ENCODE results near the gene EVI5. TPM values are rescaled to one million over a fixed set of nuclear protein-coding genes. Genes with fewer than 3 reads are reported as not detected.

Gene EVI5
- total RNA-seq = 10.3 TPM

DNA sequence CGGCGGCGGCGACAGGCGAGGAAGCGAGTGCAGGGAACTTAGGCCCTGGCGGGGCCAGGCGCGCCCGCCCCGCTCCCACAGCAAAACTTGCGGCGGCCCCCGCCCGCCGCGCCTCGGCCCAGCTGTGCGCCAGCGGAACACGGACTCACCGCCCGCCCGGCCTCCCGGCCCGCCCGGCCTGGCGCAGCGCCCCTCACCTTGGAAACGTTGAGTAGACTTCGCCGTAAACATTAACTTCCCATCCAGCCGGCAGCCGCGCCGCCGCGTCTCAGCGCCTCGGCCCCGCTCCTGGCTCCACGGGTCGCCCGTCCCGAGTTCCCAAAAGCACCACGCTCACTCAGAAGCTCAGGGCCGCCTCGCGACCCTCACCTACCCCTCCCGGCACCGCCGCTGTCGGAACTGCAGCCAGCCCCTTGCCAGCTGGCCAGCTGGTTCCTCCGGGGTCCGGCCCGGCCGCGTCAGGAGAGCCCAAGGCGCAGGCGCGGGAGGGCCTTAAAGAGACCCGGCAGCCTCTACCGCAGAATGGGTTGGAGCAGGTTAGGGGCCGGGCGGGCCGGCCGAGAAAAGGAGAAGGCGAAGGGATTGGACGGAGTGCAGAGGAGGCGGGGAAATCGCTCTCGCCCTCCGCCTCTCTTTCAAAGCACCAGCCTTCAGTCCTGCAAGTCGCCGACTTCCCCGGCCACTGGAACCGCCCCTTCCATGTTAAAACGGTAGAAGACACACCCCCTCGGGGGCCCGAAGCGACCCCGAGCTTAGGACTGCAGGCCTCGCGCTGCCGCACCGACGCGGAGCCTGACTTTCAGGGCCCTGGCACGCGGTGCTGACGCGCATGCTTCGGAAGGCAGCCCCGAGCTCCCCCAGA is at the start of gene EVI5:
Gene EVI5, minus strand, starts transcription at position 470 of the 862 bp plus-strand sequence. CDS start 48,562 bp downstream, outside the sequence.
- ATAC-seq = peak; percentile 99

DNA sequence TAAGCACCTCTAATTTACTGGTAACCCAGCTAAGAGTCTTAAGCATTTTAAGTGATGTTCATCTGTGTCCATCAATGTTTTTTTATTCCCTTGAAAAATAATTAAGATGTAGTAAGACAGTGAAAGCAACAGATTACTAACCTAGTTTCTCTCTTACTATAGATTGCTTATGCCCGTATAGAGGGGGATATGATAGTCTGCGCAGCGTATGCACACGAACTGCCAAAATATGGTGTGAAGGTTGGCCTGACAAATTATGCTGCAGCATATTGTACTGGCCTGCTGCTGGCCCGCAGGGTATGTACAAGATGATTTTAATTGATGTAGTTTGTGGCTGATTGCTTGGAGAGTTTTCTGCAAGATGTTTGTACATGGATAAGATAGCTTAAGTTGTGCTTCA is 49.7 kb upstream of the EVI5 start:
- ATAC-seq = no peak

DNA sequence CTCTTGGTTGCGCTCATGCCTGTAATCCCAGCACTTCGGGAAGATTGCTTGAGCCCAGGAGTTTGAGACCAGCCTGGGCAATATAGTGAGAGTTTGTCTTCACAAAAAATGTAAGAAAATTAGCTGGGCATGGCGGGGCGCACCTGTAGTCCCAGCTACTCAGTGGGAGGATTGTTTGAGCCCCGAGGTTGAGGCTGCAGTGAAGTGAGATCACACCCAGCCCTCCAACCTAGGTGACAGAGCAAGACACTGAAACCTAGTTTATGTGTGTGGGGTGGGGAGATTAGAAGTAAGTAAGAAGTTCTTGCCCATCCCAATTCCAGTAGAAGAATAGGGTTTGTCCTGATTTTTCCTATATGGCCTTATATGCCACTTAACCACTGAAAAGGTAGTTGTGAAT is 48.9 kb upstream of the EVI5 start:
- ATAC-seq = no peak

DNA sequence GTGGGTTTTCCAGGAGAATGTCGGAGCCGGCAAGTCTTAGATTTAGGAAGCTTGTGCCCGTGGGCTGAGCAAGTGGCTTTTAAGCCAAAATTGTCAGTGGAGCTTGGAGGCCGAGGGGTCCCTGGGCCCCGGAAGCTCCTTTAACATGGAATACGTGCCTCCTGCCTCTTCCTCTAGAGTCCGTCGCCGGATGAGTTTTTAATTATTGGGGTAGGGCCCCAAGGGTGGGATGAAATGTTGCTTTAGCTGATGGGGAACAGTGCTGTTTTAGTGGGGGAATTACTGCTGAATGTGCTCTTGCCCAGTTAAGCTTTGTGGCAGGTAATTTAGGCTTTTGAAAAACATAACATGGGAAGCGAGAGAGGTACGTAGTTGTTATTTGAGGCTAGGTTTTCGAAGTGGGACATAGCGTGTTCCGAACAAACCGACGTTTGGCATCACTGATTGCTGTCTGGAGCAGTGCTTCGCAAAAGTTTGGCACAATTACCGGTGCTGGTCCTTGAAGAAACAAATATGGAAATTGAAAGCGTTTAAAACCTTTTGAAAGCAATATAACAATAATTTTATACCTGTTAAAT is 47.7 kb upstream of the EVI5 start:
- ATAC-seq = peak; percentile 2

DNA sequence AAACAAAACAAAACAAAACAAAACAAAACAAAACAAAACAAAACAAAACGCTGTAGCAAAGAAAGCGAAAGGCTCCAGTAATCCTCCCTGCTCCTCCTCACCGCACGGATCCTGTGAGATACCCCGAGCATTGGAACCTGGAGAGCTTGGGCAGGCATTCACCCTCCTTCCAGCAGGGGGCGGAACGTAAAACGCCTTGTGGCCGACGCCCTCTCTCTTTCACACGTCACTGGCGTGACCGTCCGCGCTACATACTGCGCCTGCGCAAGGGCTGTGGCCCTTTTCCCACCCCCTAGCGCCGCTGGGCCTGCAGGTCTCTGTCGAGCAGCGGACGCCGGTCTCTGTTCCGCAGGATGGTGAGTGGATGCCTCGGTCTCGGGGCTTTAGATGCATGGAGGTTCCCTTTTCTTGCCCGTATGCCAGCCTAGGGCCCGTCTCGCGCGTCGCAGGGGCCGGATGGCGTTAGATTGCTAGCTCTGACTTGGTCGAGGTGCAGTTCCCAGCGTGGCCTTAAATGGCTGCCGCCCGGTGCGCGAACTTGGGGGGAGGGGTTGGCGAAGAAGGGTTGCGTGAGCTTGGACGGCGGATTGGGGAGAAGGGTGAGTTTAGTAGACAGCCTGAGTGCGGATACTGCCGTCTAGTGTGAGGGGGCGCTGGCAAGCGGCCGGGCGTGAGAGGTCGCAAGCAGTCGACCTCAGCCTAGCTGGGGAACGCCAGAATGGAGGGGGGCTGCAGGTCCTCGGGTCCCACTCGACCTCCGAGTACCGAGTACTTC is 47.0 kb upstream of the EVI5 start, which contains the start of gene RPL5:
Gene RPL5, plus strand, starts transcription at position 279 of the 775 bp plus-strand sequence. Its CDS starts 75 bp downstream, at position 354.
- peak; percentile 99 for ATAC-seq

DNA sequence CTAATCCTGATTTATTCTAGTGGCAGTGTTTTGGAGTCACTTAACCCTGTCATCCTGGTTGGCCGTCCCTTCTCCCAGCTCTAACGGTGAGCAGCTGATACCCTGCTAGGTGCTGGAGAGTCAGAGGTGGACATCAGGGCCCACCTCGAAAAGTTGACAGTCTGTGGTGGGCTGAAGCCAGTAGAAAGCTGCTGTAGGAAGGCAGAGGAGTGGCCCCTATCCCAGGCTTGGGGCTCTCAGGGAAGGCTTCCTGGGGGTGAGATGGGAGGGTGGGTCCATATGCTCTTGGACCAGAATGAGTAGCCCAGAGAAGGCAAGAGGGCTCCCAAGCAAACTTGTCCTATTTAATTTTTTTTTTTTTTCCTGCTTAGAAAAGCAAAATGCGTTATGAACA is 46.5 kb upstream of the EVI5 start:
- peak; percentile 3 for ATAC-seq

DNA sequence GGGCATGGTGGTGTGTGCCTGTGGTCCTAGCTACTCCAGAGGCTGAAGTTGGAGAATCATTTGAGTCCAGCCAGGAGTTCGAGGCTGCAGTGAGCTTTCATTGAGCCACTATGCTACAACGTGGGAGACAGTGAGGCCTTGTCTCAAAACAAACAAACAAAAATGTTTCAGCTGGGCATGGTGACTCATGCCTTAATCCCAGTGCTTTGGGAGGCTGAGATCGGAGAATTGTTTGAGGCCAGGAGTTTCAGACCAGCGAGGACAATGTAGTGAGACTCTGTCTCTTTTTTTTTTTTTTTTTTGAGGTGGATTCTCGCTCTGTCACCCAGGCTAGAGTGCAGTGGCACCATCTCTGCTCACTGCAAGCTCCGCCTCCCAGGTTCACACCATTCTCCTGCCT is 41.9 kb upstream of the EVI5 start:
- no peak for ATAC-seq

DNA sequence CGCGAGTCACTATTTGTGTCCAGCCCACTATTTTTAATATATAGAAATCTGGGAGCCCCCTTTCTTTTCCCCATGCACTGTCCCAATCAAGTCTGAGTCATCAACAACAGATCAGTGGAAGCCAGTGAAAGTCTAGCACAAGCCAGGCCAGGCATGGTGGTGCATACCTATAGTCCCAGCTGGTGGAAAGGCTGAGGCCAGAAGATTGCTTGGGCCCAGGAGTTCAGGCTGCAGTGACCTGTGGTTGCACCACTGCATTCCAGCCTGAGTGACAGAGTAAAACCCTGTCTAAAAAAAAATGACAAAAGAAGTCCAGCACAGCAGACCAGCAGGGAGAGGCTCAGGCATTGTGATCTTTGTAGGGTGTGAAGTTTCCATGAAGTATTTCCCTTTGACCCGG is 38.0 kb upstream of the EVI5 start:
- ATAC-seq = peak; percentile 79

DNA sequence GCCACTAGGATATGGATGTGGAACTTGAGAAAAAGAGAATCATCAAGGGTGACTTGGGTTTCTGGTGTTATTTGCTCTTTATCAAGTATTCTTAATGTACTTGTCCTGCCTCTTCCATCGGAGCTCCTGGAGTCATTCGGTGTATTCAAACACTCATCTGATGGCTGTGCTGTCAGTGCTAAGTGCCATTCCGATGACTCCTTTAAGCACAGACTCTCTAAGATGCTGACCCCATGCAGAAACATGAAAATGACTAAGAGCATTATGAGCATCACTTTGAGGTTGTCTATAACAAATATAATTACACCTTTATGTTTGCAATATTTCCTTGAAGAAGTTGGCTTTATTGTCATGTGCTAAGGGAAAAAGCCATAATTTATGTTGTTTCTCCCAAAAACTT is 35.6 kb upstream of the EVI5 start:
- no peak for ATAC-seq

DNA sequence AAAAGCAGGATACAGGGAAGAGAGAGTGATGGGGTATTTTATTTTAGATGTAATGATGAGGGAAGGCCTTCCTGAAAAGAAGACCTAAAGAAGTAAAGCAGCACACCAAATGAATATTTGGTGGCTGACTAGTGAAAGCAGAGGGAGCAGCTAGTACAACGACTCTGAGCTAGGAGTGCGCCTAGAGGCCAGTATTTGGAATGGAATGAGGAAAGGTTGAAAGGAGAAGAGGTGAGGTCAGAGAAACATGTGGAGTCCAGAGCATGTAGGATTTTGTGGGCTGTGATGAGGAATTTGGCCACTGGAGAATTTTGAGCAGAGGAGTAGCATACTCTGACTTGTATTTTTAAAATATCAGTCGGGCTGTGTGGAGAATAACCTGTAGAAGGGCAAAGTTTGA is 35.1 kb upstream of the EVI5 start:
- ATAC-seq = peak; percentile 66

DNA sequence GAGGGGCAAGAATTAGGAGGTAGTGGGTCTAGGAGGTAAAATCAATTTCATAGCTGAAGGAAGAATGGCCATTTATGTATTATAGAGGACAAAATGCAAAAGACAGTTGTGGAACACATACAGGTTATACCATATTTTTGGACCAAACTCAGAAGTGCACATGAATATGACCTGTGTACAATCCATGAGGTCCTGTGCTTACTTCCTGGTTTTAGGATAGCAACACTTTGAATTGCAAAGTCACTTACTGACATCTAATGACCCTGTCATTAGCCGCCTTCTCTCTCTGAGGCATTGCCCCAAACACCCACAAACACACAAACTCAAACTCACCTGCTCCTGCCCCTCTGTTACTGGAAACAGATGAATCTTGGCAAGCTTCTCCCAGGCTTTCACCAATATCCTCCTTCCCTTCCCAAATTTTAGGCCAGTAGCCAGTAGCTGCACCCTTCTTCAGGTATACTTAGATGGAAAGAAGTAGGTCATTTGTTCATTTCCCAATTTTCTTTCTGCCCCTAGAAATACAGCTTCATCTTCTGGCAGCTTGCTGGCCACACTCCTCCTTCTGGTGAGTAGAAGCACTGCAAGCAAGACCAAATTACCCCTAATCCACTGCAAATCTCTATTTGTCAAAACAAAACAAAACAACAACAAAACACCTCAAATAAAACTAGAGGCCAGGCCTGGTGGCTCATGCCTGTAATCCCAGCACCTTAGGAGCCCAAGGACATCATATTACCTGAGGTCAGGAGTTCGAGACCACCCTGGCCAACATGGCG is 33.3 kb upstream of the EVI5 start:
- no peak for ATAC-seq

DNA sequence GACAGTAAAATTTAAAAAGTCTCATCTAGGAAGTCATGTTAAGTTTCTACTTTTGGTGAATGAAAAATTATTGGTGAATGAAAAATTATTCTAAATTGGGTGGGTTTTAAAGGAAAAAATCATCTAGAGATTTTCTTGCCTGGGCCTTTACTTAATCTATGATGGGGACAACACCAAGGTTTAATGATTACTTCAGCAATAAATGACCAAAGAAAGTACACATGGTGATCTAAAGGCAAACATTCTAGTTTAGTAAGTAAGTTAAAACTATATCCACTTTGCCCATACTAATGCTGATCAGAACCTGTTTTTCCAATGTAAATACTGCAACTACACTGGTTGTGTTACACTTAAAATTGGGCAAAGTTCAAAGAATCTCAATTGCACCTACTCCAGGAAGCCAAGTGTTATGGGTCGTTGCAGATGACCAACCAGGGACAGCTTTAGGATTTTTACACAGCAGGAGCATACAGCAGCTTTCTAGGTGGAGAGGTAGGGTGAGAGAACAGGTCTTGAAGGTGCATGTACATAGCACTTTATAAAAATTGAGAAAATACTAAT is 32.3 kb upstream of the EVI5 start:
- no peak for ATAC-seq

DNA sequence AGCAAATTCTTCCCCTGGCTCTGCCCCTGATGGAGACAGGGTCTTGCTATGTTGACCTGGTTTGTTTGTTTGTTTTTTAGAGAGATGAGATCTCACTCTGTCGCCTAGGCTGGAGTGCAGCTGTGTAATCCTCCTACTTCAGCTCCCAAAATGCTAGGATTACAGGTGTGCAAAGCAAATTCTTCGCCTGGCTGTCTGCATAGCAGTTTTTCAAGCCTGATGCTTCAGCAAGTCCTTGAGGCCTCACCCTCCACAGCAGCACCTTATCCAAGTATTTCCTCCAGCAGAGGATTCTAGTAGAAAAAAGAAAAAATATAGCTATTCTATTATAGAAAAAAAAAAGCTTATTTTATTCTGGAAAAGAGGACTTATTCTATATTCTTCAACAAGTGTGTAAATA is 31.8 kb upstream of the EVI5 start:
- no peak for ATAC-seq

DNA sequence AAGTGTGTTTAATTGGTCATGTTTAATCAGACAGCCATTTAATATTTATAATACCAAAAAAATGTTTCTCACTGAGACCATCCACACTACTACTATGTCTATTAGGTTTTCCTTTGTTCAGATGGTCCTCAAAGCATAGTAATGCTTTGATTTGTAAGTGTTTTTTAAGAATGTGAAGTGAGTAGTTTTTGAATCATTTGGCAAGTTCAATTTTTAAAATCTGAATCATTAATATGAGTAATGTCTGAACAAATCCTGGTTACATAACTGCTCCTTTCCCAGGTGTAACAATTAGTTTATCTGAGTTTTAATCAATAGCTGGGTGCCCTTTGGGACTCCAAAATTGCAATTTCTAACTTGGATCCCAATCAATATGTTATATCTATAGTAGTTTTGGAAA is 23.5 kb upstream of the EVI5 start:
- no peak for ATAC-seq

DNA sequence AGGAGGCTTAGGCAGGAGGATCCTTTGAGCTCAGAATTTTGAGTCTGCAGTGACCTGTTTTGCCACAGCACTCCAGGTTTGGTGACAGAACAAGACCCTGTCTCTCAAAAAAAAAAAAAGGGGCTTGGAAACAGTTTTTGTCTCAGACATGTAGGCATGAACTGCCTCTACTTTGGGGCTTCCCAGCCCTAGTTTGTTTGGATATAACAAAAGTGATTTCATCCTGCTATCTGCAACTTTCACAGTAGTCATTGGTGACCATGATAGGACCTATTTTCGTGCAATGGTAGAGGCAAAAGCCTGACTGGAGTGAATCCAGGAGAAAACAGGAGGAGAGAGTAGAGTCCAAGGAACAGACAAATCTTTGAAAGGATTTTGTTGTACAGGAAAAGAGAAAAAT is 20.3 kb upstream of the EVI5 start:
- no peak for ATAC-seq

DNA sequence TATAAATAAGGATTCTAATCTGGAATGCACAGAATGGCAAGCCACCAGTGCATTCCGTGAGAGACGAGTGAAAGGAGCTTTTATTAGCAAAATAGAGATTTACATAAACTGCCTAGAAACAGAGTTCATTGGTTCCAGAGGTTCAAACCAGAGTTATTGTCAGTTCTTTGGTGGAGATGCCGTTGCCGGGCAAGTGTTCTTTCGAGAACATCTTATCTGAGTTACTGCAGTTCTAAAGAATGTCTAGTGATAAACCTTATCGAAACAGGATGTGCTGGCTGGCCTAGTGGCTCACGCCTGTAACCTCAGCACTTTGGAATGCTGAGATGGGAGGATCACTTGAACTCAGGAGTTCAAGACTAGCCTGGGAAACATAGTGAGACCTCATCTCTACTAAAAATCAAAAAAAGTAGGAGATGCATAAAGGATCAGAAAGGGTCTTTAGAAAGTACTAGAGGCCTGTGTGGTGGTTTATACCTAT is 19.9 kb upstream of the EVI5 start:
- peak; percentile 55 for ATAC-seq

DNA sequence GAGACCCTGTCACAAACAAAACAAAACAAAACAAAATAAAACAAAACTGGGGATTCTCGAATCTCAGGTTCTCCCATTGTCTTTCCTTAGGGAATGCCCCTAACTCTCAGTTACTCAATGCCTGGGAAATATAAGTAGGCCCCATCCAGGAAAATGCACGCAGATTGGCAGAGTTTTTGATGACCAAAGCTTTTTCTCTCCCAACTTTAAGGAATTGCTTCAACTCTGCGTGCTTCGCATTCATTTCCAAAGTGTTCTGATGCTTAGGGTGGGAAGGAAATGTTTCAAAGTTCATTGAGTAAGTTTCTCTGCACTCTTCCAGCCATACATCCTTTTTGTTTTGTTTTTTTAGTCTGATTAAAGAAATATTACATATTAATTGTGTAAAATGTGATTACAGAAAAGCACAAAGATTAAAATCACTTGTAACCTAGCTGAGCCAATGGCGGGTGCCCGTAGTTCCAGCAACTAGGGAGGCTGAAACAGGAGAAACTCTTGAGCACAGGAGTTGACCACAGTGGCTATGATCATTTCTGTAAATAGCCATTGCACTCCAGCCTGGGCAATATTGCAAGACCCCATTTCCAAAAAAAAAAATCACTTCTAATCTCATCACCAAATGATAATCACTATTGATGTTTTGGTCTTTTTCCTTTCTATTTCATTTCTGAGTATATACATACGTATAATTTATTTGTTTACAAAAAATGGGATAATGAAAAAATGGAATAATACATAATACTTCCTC is 18.4 kb upstream of the EVI5 start:
- no peak for ATAC-seq

DNA sequence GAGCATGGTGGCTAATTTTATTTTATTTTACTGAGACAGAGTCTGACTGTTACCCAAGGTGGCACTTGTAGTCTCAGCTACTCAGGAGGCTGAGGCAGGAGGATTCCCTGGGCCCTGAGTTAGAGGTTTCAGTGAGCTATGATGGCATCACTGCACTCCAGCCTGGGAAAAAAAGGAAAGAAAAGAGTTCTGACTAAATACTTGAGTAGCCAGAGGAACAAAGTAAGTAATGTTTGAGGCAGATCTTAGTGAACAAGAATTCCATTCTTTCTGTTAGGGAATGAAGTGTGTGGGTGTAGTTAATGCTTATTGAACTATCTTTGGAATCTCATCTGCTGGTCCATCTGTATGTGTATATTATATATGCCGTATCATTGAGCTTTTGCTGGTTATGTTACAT is 13.1 kb upstream of the EVI5 start:
- ATAC-seq = no peak

DNA sequence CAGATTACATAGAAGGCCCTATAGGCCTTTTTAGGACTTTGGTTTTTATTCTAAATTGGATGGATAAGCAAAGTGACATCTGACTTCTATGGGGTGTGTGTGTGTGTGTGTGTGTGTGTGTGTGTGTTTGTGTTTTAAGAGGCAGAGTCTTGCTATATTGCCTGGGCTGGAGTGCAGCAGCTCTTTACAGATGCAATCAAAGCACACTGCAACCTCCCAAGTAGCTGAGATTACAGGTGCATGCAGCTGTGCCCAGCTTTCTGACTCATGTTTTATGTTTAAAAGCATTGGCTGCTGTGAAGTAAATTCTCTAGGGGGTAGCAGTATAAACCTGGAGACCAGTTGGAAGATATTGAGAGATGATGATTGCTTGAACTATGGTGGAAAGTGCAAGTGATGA is 12.4 kb upstream of the EVI5 start:
- ATAC-seq = no peak

DNA sequence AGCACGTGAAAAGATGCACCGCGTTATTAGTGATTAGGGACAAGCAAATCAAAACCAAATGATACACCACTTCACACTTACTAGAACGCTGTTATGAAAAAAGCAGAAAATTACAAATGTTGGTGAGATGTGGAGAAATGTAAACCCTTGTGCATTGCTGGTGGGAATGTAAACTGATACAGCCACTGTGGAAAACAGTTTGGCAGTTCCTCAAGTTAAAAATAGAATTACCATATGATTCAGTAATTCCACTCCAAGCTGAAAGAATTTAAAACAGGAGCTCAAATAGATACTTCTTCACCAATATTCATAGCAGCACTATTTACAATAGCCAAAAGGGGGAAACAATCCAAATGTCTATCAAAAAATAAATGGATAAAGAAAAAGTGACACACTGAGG is 10.3 kb upstream of the EVI5 start:
- ATAC-seq = no peak

DNA sequence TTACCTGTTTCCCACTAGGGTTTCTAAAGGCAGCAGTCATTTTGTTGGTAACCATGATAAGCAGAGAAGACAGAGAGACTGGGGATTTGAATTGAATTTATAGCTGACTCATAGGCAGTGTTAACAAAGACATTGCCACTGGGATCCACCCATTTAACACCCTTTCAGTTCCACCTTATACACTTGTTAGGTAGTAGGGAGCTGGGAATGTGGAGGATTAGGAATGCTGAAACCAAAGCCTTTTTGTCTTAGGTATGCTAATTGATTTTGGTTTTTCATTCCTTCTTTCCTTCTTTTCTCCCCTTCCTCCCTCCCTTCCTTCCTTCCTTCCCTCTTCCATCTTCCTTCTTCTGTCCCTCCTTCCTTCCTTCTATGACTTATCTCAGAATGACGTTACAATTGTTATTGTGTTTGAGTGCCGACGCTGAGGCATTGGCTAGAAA is 7.5 kb upstream of the EVI5 start:
- peak; percentile 76 for ATAC-seq
